HL-60 (cell line): ENCODE measurements around the gene CWC25.

Experiments
- CTCF ChIP-seq: IDR thresholded peaks from one replicate; pipeline ENCODE4 v1.5.1; 2011; ENCODE audit warnings: low read length, control low read depth, inconsistent platforms; ENCODE audit not compliant: insufficient read depth
- POLR2AphosphoS5 ChIP-seq: IDR thresholded peaks from 2 replicates; pipeline ENCODE4 v1.6.1; 2012; ENCODE audit warnings: low read depth

DNA sequence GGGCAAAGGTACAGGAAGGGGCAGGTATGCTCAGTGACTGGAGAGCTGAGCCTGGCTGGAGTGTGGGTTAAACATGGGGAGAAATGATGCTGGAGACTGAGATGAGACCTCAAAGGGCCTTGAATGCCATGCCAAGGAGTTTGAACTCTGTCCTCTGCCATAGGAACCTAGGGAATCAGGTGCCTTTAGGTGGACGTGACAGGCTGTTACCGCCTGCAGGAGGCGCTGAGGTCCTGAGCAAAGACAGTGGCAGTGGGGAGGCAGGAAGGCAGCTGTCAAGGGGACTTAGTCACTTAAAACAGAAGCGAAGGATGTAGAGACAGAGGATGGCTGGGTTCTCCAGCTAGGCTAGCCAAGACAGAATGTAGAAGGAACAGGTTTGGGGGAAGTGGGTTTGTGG is 63.5 kb downstream of the CWC25 start:
- TF ChIP-seq CTCF, result peak; percentile 13
- no peak for TF ChIP-seq POLR2AphosphoS5
